COLO829 (cell line): ENCODE measurements around the gene SART3.
"Not testable (repeated sequence)": the region's sequence is repeated elsewhere in the genome, so short reads cannot be mapped to it uniquely, and the experiment has no call there.

Experiments used
- DNase-seq: peaks from one replicate; pipeline ENCODE4 v3.0.0; 2012; ENCODE audit warnings: low spot score

Gene SART3

GRCh38 chr12:108518716-108519496, 42.1 kb downstream of the SART3 start:
- no peak for DNase-seq

GRCh38 chr12:108518101-108518715, 42.8 kb downstream of the SART3 start:
- no peak for DNase-seq

- DNase-seq: no peak
Measured at GRCh38 chr12:108517288-108518100, 43.5 kb downstream of the SART3 start.

- no peak for DNase-seq
Measured at GRCh38 chr12:108516511-108517275, 44.3 kb downstream of the SART3 start.

- DNase-seq: no peak
Measured at GRCh38 chr12:108515916-108516315, 45.1 kb downstream of the SART3 start.

- DNase-seq: peak; percentile 94
Measured at GRCh38 chr12:108514973-108515814, 45.8 kb downstream of the SART3 start, which contains the start of gene FICD. TSS of gene FICD (plus strand) at chr12:108515277. CDS start at chr12:108516973, 1,696 bp downstream.

GRCh38 chr12:108514468-108514972, 46.5 kb downstream of the SART3 start:
- DNase-seq: no peak

- DNase-seq: peak; percentile 78
Measured at GRCh38 chr12:108511633-108512540, 49.1 kb downstream of the SART3 start.

- DNase-seq: no peak
Measured at GRCh38 chr12:108510836-108511235, 50.1 kb downstream of the SART3 start.

- no peak for DNase-seq
Measured at GRCh38 chr12:108509806-108510205, 51.2 kb downstream of the SART3 start.

GRCh38 chr12:108507971-108508642, 52.9 kb downstream of the SART3 start:
- DNase-seq: no peak

- DNase-seq: no peak
Measured at GRCh38 chr12:108505129-108505528, 55.8 kb downstream of the SART3 start.

GRCh38 chr12:108502922-108503321, 58.1 kb downstream of the SART3 start:
- DNase-seq: no peak

GRCh38 chr12:108498136-108498535, 62.8 kb downstream of the SART3 start:
- DNase-seq: no peak

GRCh38 chr12:108495823-108496579, 65.0 kb downstream of the SART3 start:
- no peak for DNase-seq

- peak; percentile 20 for DNase-seq
Measured at GRCh38 chr12:108495054-108495453, 65.9 kb downstream of the SART3 start.

GRCh38 chr12:108491256-108491655, 69.7 kb downstream of the SART3 start:
- DNase-seq: no peak

- not testable (repeated sequence) for DNase-seq
Measured at GRCh38 chr12:108487029-108487428, 73.9 kb downstream of the SART3 start.
